AG04450 (cell line): ENCODE measurements around the gene SIGLEC9. TPM values are rescaled to one million over a fixed set of nuclear protein-coding genes. Genes with fewer than 3 reads are reported as not detected.

Experiments used
- CTCF ChIA-PET: fragments of 300-600, 350-600 bp; formaldehyde crosslinking; extraction: SDS; loops from one replicate; lab custom pipeline; 2022; ENCODE audit warnings: antibody characterized with exemption, inconsistent platforms; lab: Charles Lee
- POLR2A ChIA-PET: fragments of 350-600 bp; formaldehyde crosslinking; extraction: SDS; loops from one replicate; lab custom pipeline; 2021; ENCODE audit warnings: antibody characterized with exemption, inconsistent platforms; lab: Yijun Ruan, JAX
- DNase-seq: peaks from one replicate; pipeline ENCODE4 v3.0.0-alpha.2; 2011; ENCODE audit warnings: low read depth, low spot score
- H3K27ac ChIP-seq: one replicate; pipeline ENCODE4 v1.5.1; 2012; ENCODE audit warnings: low read depth, low read length, control low read depth
- H3K27me3 ChIP-seq: one replicate; pipeline ENCODE4 v1.6.0; 2012; ENCODE audit warnings: low read length; ENCODE audit not compliant: control insufficient read depth, insufficient read depth
- H3K4me3 ChIP-seq: 2 replicates; pipeline ENCODE4 v1.5.1; 2011; ENCODE audit warnings: mild to moderate bottlenecking, low read depth, low read length, control low read depth
- H3K9me3 ChIP-seq: 2 replicates; pipeline ENCODE4 v1.5.1; 2012; ENCODE audit warnings: low read length; ENCODE audit not compliant: control insufficient read depth, insufficient read depth
- CTCF ChIP-seq: IDR thresholded peaks from 2 replicates; pipeline ENCODE4 v1.5.1; 2011; ENCODE audit warnings: low read depth, low read length, control low read depth, inconsistent platforms
- polyA plus RNA-seq: library from polyadenylated mRNA; depleted of rRNA; stranded (reverse); fragments of >200 nt; gene quantifications from 2 replicates; pipeline ENCODE4 v1.2.3, GENCODE V29; 2011

SIGLEC9 gene
- polyA plus RNA-seq, 1 experiment = not detected

DNA sequence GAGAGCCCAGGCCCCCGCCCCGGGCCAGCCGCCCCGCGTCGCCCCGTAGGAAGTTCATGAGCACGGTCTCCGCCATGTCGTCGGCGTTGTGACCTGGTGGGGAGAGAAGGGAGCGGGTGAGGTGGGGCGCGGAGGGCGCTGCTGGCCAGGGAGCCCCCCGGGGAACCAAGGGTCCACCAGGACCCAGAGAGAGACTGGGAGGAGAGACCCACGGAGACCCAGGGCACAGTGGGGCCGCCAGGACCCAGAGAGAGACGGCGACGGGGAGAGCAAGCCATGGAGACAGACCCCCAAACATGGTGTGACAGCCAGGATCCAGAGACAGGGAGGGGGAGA, 25.7 kb upstream of the SIGLEC9 start:
- DNase-seq = no peak
- no peaks in the 10 kb centered on the region for H3K27me3 ChIP-seq
- no peak overlapping the region for H3K4me3 ChIP-seq
- no peak for TF ChIP-seq CTCF
- ChIA-PET CTCF (no interaction called here), POLR2A (no interaction called here)
- no peaks in the 10 kb centered on the region for H3K9me3 ChIP-seq
- no peak overlapping the region for H3K27ac ChIP-seq

- Histone ChIP-seq H3K27me3 (no peaks in the 10 kb centered on the region), H3K27ac (no peak overlapping the region), H3K4me3 (no peak overlapping the region), H3K9me3 (no peaks in the 10 kb centered on the region)
- DNase-seq = no peak
- ChIA-PET POLR2A (no interaction called here), CTCF (interaction anchor here (0.6 to 1.6 kb wide), 3 partner anchors 83 to 929 kb away, joined by 3 to 5 read pairs (median 3); no protein-coding TSS in a partner anchor)
- no peak for TF ChIP-seq CTCF
Measured at GRCh38 chr19:51100601-51101000, 24.1 kb upstream of the SIGLEC9 start.

DNA sequence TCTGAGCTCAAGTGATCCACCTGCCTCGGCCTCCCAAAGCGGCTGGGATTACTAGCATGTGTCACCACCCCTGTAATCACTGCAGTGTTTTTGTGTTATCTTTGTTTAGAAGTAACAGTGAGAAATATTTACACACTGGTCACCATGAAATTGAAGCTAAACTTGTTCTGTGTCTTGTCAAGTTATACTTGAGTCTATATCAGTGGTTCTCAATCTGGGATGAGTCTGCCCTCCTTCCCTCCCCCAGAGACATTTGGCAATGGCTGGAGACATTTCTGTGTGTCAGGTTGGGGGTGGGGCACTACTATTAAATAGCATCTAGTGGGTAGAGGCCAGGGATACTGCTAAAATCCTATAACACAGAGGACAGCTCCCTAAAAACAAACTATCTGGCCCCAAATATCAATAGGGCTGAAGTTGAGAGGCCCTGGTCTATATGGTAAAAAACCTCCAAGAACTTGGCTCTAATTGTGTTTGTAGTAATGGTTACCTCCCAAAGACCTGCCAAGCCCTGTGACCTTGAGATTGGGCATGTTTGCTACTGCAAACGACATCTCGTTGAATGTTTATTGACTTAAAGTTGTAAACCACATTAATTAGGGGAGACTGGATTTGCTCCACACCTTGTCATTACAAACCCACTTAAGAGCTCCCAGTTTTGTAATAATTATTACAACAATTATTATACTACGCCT, 23.4 kb upstream of the SIGLEC9 start:
- DNase-seq = no peak
- Histone ChIP-seq H3K27ac (no peak overlapping the region), H3K4me3 (no peak overlapping the region), H3K9me3 (no peaks in the 10 kb centered on the region), H3K27me3 (no peaks in the 10 kb centered on the region)
- ChIA-PET CTCF (interaction anchor here (0.6 to 1.6 kb wide), 3 partner anchors 84 to 930 kb away, joined by 3 to 5 read pairs (median 3); no protein-coding TSS in a partner anchor), POLR2A (no interaction called here)
- TF ChIP-seq CTCF = no peak

- H3K4me3 ChIP-seq = no peak overlapping the region
- H3K27ac ChIP-seq = no peak overlapping the region
- no peaks in the 10 kb centered on the region for H3K9me3 ChIP-seq
- no peak for TF ChIP-seq CTCF
- no peaks in the 10 kb centered on the region for H3K27me3 ChIP-seq
- DNase-seq = no peak
- CTCF ChIA-PET = interaction anchor here (1.6 kb wide), 1 partner anchor 8 kb away, joined by 14 read pairs; no protein-coding TSS in a partner anchor
- POLR2A ChIA-PET = no interaction called here
Measured at GRCh38 chr19:51102991-51103390, 21.7 kb upstream of the SIGLEC9 start.

- CTCF ChIA-PET = interaction anchor here (0.7 to 1.6 kb wide), 2 partner anchors 9 to 669 kb away, joined by 3 to 14 read pairs; no protein-coding TSS in a partner anchor
- TF ChIP-seq CTCF = no peak
- no peaks in the 10 kb centered on the region for H3K9me3 ChIP-seq
- H3K27me3 ChIP-seq = no peaks in the 10 kb centered on the region
- H3K4me3 ChIP-seq = no peak overlapping the region
- no peak for DNase-seq
- no peak overlapping the region for H3K27ac ChIP-seq
- POLR2A ChIA-PET = no interaction called here
Measured at GRCh38 chr19:51103926-51104341, 20.8 kb upstream of the SIGLEC9 start.
